DMS 273 treated with DMSO at 0.1 percent for 48 hours (cell line): ENCODE data around the gene ZNF260.

Experiments
- DNase-seq: peaks from one replicate; lab custom pipeline; 2025; lab: John Stamatoyannopoulos, UW

The ZNF260 gene

GRCh38 chr19:36489920-36490415 lies 38.1 kb downstream of the ZNF260 start:
- DNase-seq, result peak; percentile 95

- DNase-seq, result peak; percentile 98
Measured at GRCh38 chr19:36489118-36489919, 38.8 kb downstream of the ZNF260 start, which contains the start of gene ZNF566. ZNF566 (minus strand) TSS chr19:36489561; CDS start chr19:36476557, 13,004 bp downstream.

- DNase-seq, result peak; percentile 1
Measured at GRCh38 chr19:36488846-36489117, 39.3 kb downstream of the ZNF260 start.

GRCh38 chr19:36488118-36488845 lies 39.8 kb downstream of the ZNF260 start:
- DNase-seq, result no peak

GRCh38 chr19:36483653-36484052 lies 44.4 kb downstream of the ZNF260 start:
- DNase-seq, result no peak

GRCh38 chr19:36482876-36483275 lies 45.2 kb downstream of the ZNF260 start:
- DNase-seq, result no peak
